ENCODE data around the gene LHX1. TPM values are rescaled to one million over a fixed set of nuclear protein-coding genes. Genes with fewer than 3 reads are reported as not detected.
A peak's percentile ranks its signal among the peaks of the same experiment; 100 is the strongest.

The LHX1 gene
- total and polyA plus RNA-seq, 2 of the 8 experiments (the other 6 are each of a cell fraction or from before 2014, with no cell fraction given), result 0.26 to 0.93 TPM

GRCh38 chr17:36901506-36901905 is 35.8 kb upstream of the LHX1 start (continued):
- TF ChIP-seq, protein P1, sequence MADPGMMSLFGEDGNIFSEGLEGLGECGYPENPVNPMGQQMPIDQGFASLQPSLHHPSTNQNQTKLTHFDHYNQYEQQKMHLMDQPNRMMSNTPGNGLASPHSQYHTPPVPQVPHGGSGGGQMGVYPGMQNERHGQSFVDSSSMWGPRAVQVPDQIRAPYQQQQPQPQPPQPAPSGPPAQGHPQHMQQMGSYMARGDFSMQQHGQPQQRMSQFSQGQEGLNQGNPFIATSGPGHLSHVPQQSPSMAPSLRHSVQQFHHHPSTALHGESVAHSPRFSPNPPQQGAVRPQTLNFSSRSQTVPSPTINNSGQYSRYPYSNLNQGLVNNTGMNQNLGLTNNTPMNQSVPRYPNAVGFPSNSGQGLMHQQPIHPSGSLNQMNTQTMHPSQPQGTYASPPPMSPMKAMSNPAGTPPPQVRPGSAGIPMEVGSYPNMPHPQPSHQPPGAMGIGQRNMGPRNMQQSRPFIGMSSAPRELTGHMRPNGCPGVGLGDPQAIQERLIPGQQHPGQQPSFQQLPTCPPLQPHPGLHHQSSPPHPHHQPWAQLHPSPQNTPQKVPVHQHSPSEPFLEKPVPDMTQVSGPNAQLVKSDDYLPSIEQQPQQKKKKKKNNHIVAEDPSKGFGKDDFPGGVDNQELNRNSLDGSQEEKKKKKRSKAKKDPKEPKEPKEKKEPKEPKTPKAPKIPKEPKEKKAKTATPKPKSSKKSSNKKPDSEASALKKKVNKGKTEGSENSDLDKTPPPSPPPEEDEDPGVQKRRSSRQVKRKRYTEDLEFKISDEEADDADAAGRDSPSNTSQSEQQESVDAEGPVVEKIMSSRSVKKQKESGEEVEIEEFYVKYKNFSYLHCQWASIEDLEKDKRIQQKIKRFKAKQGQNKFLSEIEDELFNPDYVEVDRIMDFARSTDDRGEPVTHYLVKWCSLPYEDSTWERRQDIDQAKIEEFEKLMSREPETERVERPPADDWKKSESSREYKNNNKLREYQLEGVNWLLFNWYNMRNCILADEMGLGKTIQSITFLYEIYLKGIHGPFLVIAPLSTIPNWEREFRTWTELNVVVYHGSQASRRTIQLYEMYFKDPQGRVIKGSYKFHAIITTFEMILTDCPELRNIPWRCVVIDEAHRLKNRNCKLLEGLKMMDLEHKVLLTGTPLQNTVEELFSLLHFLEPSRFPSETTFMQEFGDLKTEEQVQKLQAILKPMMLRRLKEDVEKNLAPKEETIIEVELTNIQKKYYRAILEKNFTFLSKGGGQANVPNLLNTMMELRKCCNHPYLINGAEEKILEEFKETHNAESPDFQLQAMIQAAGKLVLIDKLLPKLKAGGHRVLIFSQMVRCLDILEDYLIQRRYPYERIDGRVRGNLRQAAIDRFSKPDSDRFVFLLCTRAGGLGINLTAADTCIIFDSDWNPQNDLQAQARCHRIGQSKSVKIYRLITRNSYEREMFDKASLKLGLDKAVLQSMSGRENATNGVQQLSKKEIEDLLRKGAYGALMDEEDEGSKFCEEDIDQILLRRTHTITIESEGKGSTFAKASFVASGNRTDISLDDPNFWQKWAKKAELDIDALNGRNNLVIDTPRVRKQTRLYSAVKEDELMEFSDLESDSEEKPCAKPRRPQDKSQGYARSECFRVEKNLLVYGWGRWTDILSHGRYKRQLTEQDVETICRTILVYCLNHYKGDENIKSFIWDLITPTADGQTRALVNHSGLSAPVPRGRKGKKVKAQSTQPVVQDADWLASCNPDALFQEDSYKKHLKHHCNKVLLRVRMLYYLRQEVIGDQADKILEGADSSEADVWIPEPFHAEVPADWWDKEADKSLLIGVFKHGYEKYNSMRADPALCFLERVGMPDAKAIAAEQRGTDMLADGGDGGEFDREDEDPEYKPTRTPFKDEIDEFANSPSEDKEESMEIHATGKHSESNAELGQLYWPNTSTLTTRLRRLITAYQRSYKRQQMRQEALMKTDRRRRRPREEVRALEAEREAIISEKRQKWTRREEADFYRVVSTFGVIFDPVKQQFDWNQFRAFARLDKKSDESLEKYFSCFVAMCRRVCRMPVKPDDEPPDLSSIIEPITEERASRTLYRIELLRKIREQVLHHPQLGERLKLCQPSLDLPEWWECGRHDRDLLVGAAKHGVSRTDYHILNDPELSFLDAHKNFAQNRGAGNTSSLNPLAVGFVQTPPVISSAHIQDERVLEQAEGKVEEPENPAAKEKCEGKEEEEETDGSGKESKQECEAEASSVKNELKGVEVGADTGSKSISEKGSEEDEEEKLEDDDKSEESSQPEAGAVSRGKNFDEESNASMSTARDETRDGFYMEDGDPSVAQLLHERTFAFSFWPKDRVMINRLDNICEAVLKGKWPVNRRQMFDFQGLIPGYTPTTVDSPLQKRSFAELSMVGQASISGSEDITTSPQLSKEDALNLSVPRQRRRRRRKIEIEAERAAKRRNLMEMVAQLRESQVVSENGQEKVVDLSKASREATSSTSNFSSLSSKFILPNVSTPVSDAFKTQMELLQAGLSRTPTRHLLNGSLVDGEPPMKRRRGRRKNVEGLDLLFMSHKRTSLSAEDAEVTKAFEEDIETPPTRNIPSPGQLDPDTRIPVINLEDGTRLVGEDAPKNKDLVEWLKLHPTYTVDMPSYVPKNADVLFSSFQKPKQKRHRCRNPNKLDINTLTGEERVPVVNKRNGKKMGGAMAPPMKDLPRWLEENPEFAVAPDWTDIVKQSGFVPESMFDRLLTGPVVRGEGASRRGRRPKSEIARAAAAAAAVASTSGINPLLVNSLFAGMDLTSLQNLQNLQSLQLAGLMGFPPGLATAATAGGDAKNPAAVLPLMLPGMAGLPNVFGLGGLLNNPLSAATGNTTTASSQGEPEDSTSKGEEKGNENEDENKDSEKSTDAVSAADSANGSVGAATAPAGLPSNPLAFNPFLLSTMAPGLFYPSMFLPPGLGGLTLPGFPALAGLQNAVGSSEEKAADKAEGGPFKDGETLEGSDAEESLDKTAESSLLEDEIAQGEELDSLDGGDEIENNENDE (IDR thresholded peaks at IDR 0.05; ENCODE audit: insufficient replicate concordance, low read length), result no peak
- TF ChIP-seq TEAD4 (IDR thresholded peaks at IDR 0.05; ENCODE audit: low read depth, low read length) (0 out of 2 replicates have a peak, but pooled peaks have one; percentile 41), SIN3A (conservative IDR thresholded peaks at IDR 0.05 in 1 of 2, IDR thresholded peaks at IDR 0.05 in 1 of 2; ENCODE audit: low read depth in 1 of 2, low read length in 2 of 2) (no peak), CBX5 (IDR thresholded peaks at IDR 0.05; ENCODE audit: low read depth, low read length) (no peak)

Measured in H1 (cell line).